ENCODE measurements around the gene ZNF654. TPM values are rescaled to one million over a fixed set of nuclear protein-coding genes. Genes with fewer than 3 reads are reported as not detected.

Gene ZNF654
- total and polyA plus RNA-seq, 9 of the 15 experiments (the other 6 are each of a cell fraction or from before 2014, with no cell fraction given) = 2.4 to 8.6 (median 5.1) TPM

DNA sequence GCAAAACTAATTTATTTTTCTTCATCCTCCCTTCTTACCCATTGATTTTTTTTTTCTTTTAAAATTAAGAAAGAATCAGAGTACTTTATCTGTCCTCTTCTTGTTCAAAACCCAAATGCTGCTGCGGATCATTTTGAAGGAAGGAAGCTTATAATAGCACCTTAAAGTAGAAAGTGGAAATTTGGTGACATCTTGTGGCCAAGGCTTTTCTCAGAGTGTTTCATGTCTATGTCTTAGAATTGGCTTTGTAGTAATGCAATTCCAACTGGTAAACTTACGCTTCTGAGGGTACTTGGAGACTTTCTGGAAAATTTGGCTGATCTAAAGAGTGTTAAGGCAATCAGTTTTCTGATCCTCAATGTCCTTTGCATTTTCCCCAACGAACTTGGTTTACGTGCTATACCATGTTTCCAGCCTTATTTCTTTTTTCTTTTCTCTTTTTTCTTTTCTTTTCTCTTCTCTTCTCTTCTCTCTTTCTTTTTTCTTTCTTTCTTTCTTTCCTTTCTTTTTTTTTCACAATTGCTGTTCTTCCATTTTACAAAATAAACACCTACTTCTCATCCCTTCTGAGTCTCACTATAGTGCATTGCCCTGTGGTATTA lies 121.4 kb downstream of the ZNF654 start (continued):
- TF ChIP-seq, protein P1, sequence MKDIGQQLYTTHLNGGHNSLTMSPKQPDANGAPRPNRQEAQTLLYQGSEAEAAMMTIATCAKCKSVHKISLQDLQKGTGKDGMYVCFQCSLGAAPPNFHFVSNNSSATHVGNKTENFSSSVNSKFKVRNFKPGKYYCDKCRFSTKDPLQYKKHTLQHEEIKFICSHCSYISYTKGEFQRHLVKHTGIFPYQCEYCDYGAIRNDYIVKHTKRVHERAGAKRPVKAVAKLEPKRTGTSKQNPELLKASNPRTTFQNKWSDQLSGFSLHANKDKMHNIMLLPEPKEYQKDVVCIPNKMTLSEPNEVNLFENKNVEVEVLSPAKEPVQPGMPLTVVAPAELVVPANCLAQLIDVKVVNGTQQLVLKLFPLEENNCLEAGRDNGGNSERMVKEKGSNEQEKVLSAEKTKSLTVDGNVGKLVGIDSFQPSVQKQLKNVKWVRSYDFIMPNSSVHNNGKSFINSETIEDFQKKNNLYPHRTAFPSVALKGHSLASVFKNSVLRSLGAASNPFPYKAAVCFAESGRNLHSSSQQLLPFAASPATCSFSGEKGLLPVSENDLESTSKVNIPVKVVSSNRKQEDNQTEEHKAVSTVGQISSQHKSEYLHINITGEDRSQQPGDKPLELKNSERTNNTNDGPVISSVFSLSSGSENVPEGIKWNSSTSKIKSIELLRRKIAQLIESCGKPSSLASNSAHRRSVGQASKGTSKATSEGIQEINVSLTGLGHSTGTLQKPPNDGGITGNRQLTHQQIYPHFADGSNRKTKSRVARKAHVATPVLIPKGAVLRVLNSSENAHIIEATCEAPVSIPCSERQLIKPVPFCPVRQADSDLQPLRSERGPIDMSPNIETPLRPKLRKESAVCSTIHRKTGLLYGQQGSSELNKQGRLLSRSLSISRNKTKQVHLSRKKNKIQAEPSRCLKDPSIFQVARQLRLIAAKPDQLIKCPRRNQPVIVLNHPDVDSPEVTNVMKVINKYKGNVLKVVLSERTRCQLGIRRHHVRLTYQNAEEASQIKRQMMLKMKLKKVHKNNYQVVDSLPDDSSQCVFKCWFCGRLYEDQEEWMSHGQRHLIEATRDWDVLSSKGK (CRISPR knock-in tag; IDR thresholded peaks at IDR 0.05) = no peak
- no peak for TF ChIP-seq ZNF436 (CRISPR knock-in tag; IDR thresholded peaks at IDR 0.05)
- no peak for TF ChIP-seq RAD51 (IDR thresholded peaks at IDR 0.05; ENCODE audit: borderline replicate concordance, low read depth)
- TF ChIP-seq, protein P2, sequence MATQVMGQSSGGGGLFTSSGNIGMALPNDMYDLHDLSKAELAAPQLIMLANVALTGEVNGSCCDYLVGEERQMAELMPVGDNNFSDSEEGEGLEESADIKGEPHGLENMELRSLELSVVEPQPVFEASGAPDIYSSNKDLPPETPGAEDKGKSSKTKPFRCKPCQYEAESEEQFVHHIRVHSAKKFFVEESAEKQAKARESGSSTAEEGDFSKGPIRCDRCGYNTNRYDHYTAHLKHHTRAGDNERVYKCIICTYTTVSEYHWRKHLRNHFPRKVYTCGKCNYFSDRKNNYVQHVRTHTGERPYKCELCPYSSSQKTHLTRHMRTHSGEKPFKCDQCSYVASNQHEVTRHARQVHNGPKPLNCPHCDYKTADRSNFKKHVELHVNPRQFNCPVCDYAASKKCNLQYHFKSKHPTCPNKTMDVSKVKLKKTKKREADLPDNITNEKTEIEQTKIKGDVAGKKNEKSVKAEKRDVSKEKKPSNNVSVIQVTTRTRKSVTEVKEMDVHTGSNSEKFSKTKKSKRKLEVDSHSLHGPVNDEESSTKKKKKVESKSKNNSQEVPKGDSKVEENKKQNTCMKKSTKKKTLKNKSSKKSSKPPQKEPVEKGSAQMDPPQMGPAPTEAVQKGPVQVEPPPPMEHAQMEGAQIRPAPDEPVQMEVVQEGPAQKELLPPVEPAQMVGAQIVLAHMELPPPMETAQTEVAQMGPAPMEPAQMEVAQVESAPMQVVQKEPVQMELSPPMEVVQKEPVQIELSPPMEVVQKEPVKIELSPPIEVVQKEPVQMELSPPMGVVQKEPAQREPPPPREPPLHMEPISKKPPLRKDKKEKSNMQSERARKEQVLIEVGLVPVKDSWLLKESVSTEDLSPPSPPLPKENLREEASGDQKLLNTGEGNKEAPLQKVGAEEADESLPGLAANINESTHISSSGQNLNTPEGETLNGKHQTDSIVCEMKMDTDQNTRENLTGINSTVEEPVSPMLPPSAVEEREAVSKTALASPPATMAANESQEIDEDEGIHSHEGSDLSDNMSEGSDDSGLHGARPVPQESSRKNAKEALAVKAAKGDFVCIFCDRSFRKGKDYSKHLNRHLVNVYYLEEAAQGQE (IDR thresholded peaks at IDR 0.05; ENCODE audit: borderline replicate concordance) = peak; percentile 39; the same call in 1 of the 2 replicates
- TF ChIP-seq, protein P2 (CRISPR knock-in tag; IDR thresholded peaks at IDR 0.05; ENCODE audit: low read depth) = no peak
- TF ChIP-seq, protein P3, sequence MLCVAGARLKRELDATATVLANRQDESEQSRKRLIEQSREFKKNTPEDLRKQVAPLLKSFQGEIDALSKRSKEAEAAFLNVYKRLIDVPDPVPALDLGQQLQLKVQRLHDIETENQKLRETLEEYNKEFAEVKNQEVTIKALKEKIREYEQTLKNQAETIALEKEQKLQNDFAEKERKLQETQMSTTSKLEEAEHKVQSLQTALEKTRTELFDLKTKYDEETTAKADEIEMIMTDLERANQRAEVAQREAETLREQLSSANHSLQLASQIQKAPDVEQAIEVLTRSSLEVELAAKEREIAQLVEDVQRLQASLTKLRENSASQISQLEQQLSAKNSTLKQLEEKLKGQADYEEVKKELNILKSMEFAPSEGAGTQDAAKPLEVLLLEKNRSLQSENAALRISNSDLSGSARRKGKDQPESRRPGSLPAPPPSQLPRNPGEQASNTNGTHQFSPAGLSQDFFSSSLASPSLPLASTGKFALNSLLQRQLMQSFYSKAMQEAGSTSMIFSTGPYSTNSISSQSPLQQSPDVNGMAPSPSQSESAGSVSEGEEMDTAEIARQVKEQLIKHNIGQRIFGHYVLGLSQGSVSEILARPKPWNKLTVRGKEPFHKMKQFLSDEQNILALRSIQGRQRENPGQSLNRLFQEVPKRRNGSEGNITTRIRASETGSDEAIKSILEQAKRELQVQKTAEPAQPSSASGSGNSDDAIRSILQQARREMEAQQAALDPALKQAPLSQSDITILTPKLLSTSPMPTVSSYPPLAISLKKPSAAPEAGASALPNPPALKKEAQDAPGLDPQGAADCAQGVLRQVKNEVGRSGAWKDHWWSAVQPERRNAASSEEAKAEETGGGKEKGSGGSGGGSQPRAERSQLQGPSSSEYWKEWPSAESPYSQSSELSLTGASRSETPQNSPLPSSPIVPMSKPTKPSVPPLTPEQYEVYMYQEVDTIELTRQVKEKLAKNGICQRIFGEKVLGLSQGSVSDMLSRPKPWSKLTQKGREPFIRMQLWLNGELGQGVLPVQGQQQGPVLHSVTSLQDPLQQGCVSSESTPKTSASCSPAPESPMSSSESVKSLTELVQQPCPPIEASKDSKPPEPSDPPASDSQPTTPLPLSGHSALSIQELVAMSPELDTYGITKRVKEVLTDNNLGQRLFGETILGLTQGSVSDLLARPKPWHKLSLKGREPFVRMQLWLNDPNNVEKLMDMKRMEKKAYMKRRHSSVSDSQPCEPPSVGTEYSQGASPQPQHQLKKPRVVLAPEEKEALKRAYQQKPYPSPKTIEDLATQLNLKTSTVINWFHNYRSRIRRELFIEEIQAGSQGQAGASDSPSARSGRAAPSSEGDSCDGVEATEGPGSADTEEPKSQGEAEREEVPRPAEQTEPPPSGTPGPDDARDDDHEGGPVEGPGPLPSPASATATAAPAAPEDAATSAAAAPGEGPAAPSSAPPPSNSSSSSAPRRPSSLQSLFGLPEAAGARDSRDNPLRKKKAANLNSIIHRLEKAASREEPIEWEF (CRISPR knock-in tag; IDR thresholded peaks at IDR 0.05) = no peak
- TF ChIP-seq POLR2G (IDR thresholded peaks at IDR 0.05; ENCODE audit: low read depth, low read length) = no peak
- no peak for TF ChIP-seq LEF1 (IDR thresholded peaks at IDR 0.05)

All from K562 (cell line).